IPS-NIHi11 (cell line): ENCODE results near the gene FRMD4A.
A peak's percentile ranks its signal among the peaks of the same experiment; 100 is the strongest.
"Not testable (repeated sequence)": the region's sequence is repeated elsewhere in the genome, so short reads cannot be mapped to it uniquely, and the experiment has no call there.

ENCODE experiments used
- DNase-seq: peaks from one replicate; pipeline ENCODE4 v3.0.0; 2012; ENCODE audit warnings: mixed read lengths, low spot score

FRMD4A gene

GRCh38 chr10:14056610-14057332, 274.0 kb downstream of the FRMD4A start:
- DNase-seq, result peak; percentile 21

- DNase-seq, result no peak
Observed at GRCh38 chr10:14052931-14053330, 277.8 kb downstream of the FRMD4A start.

GRCh38 chr10:14050598-14050997, 280.1 kb downstream of the FRMD4A start:
- no peak for DNase-seq

GRCh38 chr10:14048930-14049613, 281.7 kb downstream of the FRMD4A start:
- DNase-seq, result no peak

DNA sequence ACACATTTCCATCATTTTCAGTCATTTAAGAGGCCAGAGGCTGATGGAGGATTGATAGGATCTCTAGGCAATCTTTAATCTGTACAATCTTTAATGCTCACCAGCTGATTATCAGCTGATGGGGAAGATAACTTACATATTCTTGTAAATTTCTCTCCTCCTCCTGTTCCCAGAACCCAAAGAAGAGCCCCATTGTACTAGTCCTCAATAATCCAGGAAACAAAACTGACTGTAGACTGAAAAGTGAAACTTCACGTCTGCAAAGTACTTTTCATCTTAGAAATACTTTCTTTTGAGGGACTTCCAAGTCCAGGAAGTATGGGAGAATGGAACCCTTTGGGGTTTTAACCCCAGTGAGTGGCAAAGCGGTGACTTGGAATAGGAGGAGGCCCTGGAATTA, 283.3 kb downstream of the FRMD4A start:
- no peak for DNase-seq

- not testable (repeated sequence) for DNase-seq
Observed at GRCh38 chr10:14042051-14042450, 288.7 kb downstream of the FRMD4A start.

- no peak for DNase-seq
Observed at GRCh38 chr10:14040787-14041631, 289.7 kb downstream of the FRMD4A start.

- DNase-seq, result no peak
Observed at GRCh38 chr10:14039968-14040668, 290.6 kb downstream of the FRMD4A start.

- no peak for DNase-seq
Observed at GRCh38 chr10:14036233-14036632, 294.5 kb downstream of the FRMD4A start.

DNA sequence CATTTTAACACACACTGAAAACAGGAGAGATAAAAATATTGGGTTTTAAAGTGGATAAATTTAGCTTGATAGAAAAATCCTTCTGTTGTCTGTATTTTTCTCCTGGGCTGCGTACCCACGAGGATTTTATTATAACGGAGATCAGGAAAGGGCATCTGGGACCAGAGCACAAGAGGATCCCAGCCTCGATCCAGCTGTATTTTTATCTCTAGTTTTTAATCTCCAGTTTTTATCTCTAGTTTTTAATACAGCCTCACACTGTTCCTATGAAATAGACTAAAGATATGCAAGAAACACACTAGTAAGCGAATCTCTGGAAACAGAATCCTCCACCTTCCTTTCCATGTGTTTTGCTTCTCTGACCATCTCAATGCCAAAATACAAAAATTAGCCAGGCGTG, 295.2 kb downstream of the FRMD4A start:
- DNase-seq, result no peak

- peak; percentile 85 for DNase-seq
Observed at GRCh38 chr10:14032406-14032998, 298.2 kb downstream of the FRMD4A start.

DNA sequence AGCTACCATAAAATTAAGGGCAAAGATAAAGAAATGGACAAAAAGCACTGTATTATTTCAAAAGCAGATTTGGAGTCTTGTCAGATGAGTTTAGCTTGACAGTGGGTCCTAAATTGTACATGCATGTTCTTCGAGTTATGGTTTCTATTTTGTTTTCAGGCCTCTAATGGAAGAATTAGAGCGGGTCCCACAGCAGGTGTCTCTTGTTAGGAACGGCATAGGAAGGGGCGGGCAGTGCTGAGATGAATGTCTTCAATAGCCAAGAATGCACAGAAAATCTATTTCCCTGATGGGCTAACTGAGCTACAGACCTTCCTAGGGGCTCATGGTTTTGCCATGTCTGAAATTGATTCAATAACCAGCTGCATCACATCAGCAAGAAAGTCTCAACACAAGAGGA, 304.4 kb downstream of the FRMD4A start:
- no peak for DNase-seq

- DNase-seq, result no peak
Observed at GRCh38 chr10:14025283-14026189, 305.2 kb downstream of the FRMD4A start.

- DNase-seq, result no peak
Observed at GRCh38 chr10:14024329-14025202, 306.2 kb downstream of the FRMD4A start.

- no peak for DNase-seq
Observed at GRCh38 chr10:14023673-14024328, 306.9 kb downstream of the FRMD4A start.

DNA sequence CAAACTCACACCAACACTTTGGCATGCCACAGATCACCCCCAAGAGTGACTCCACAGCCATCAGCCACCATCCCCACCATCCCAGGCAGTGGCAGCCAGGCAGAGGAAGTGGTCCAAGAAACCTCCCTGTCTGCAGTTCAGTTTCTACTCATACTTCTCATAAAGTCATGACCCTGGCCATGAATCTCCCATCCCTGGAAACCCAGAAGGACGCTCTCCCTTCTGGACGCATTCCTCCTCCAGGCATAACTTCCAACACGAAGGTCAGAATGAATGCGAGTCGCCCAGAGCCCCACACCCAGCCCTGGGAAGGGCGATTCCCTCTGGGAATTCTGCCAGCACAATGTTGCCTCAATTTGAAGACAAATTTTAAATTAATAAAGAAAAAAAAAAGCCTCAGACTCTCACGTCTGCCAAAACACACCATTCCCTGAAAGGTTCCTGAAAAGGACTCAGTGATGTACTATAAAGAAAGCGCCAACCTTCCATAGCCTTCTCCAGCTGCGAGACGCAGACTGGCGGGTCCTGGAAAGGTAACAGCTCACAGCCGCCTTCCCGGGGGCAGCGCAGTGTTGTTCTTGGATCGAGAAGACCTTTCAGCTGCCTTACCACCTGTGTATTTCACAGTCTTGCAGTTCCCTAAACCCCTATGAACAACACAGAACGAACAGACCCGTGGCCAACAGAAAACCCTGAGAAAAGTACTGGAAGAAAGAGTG, 307.6 kb downstream of the FRMD4A start:
- no peak for DNase-seq

- no peak for DNase-seq
Observed at GRCh38 chr10:14022052-14022451, 308.7 kb downstream of the FRMD4A start.

GRCh38 chr10:14020037-14020664, 310.6 kb downstream of the FRMD4A start:
- no peak for DNase-seq
